HG02852 (cell line): Measurements from ENCODE around the gene ASPHD1.
"Not testable (repeated sequence)": the region's sequence is repeated elsewhere in the genome, so short reads cannot be mapped to it uniquely, and the experiment has no call there.

ENCODE experiments used
- ATAC-seq: cut with Tn5 transposase; IDR thresholded peaks from one replicate; pipeline ENCODE4 v1.9.1; 2021; ENCODE audit warnings: mild to moderate bottlenecking, moderate library complexity; ENCODE audit not compliant: unreplicated experiment

ASPHD1 gene

GRCh38 chr16:29876594-29877249 is 23.6 kb upstream of the ASPHD1 start:
- ATAC-seq = no peak

GRCh38 chr16:29877266-29877961 is 22.9 kb upstream of the ASPHD1 start:
- ATAC-seq = no peak

GRCh38 chr16:29878172-29878571 is 22.1 kb upstream of the ASPHD1 start:
- no peak for ATAC-seq

- ATAC-seq = no peak
Observed at GRCh38 chr16:29881050-29881449, 19.2 kb upstream of the ASPHD1 start.

- ATAC-seq = no peak
Observed at GRCh38 chr16:29883987-29884386, 16.3 kb upstream of the ASPHD1 start.

- ATAC-seq = not testable (repeated sequence)
Observed at GRCh38 chr16:29889372-29889771, 10.9 kb upstream of the ASPHD1 start.

- no peak for ATAC-seq
Observed at GRCh38 chr16:29891525-29892457, 8.5 kb upstream of the ASPHD1 start.

- ATAC-seq = no peak
Observed at GRCh38 chr16:29892458-29892813, 7.9 kb upstream of the ASPHD1 start.

GRCh38 chr16:29893553-29893952 is 6.7 kb upstream of the ASPHD1 start:
- ATAC-seq = no peak

- no peak for ATAC-seq
Observed at GRCh38 chr16:29894352-29894751, 5.9 kb upstream of the ASPHD1 start.

- ATAC-seq = no peak
Observed at GRCh38 chr16:29896841-29897240, 3.4 kb upstream of the ASPHD1 start.

GRCh38 chr16:29897333-29897732 is 3.0 kb upstream of the ASPHD1 start:
- ATAC-seq = no peak

- ATAC-seq = no peak
Observed at GRCh38 chr16:29898135-29898803, 2.0 kb upstream of the ASPHD1 start.

GRCh38 chr16:29898804-29899515 is 1.3 kb upstream of the ASPHD1 start:
- no peak for ATAC-seq

- no peak for ATAC-seq
Observed at GRCh38 chr16:29899516-29900101, 679 bp upstream of the ASPHD1 start, which contains the start of gene SEZ6L2. Gene SEZ6L2 (minus strand): TSS chr16:29899550. CDS start chr16:29899019, 531 bp downstream.

GRCh38 chr16:29900888-29901606 is 759 bp downstream of the ASPHD1 start:
- no peak for ATAC-seq

- ATAC-seq = no peak
Observed at GRCh38 chr16:29901607-29901945, 1.3 kb downstream of the ASPHD1 start.

GRCh38 chr16:29903590-29903989 is 3.3 kb downstream of the ASPHD1 start:
- ATAC-seq = no peak

- ATAC-seq = no peak
Observed at GRCh38 chr16:29904947-29905346, 4.7 kb downstream of the ASPHD1 start.
